NCI-H345 treated with DMSO at 0.1 percent for 48 hours (cell line): ENCODE data around the gene WDR13.

ENCODE experiments used
- DNase-seq: peaks from one replicate; lab custom pipeline; 2025; ENCODE audit not compliant: unreplicated experiment; lab: John Stamatoyannopoulos, UW

WDR13 gene

GRCh38 chrX:48592971-48593370 lies 4.3 kb upstream of the WDR13 start:
- DNase-seq: no peak

GRCh38 chrX:48595929-48596328 lies 1.4 kb upstream of the WDR13 start:
- no peak for DNase-seq

GRCh38 chrX:48598614-48599013 lies 1.3 kb downstream of the WDR13 start:
- DNase-seq: no peak

GRCh38 chrX:48599341-48599740 lies 2.0 kb downstream of the WDR13 start:
- no peak for DNase-seq

- no peak for DNase-seq
These were observed 2.9 kb downstream of the WDR13 start for GRCh38 chrX:48600226-48600625.

- no peak for DNase-seq
These were observed 4.6 kb downstream of the WDR13 start for GRCh38 chrX:48601741-48602394.

- no peak for DNase-seq
These were observed 7.4 kb downstream of the WDR13 start for GRCh38 chrX:48604701-48605100.

- no peak for DNase-seq
These were observed 8.8 kb downstream of the WDR13 start for GRCh38 chrX:48606091-48606490.

- DNase-seq: no peak
These were observed 14.4 kb downstream of the WDR13 start for GRCh38 chrX:48611703-48612102.

GRCh38 chrX:48613502-48614160 lies 16.3 kb downstream of the WDR13 start:
- DNase-seq: no peak

GRCh38 chrX:48616576-48616975 lies 19.3 kb downstream of the WDR13 start:
- no peak for DNase-seq

GRCh38 chrX:48617542-48618340 lies 20.4 kb downstream of the WDR13 start:
- no peak for DNase-seq

GRCh38 chrX:48626401-48627298 lies 29.4 kb downstream of the WDR13 start:
- DNase-seq: no peak

GRCh38 chrX:48631376-48632090 lies 34.2 kb downstream of the WDR13 start:
- DNase-seq: peak; percentile 43

GRCh38 chrX:48632207-48632606 lies 34.9 kb downstream of the WDR13 start:
- no peak for DNase-seq

- no peak for DNase-seq
These were observed 39.0 kb downstream of the WDR13 start for GRCh38 chrX:48636301-48636700.

GRCh38 chrX:48636776-48637175 lies 39.5 kb downstream of the WDR13 start:
- no peak for DNase-seq

GRCh38 chrX:48645669-48646068 lies 48.4 kb downstream of the WDR13 start:
- DNase-seq: no peak

GRCh38 chrX:48648336-48648751 lies 51.1 kb downstream of the WDR13 start:
- DNase-seq: peak; percentile 10

- DNase-seq: no peak
These were observed 51.8 kb downstream of the WDR13 start for GRCh38 chrX:48649102-48649501.
